GM18951 (cell line): ENCODE measurements around the gene NAGA.
"Not testable (repeated sequence)": the region's sequence is repeated elsewhere in the genome, so short reads cannot be mapped to it uniquely, and the experiment has no call there.

Experiments used
- POLR2A ChIP-seq: IDR thresholded peaks from 4 replicates; pipeline ENCODE4 v1.6.1; 2011; ENCODE audit warnings: mild to moderate bottlenecking; ENCODE audit not compliant: insufficient read length, insufficient read depth; ENCODE audit errors: extremely low read depth
- in situ Hi-C: fragments of 300-500 bp; cut with MboI; formaldehyde crosslinking; loops from one replicate; pipeline ENCODE4 v1.12.0; 2022; ENCODE audit warnings: low sequenced_read_pairs, mixed read lengths, inconsistent platforms; ENCODE audit not compliant: unreplicated experiment

Gene NAGA

GRCh38 chr22:42070517-42071422 lies at the start of gene NAGA:
Gene NAGA (minus strand): TSS chr22:42070812. CDS start chr22:42070297, 515 bp downstream.
- peak; percentile 79 for TF ChIP-seq POLR2A

GRCh38 chr22:42116848-42117424 lies 46.3 kb upstream of the NAGA start:
- in situ Hi-C loops: no loop called here

More at GRCh38 chr22:42070517-42071422, at the start of gene NAGA:
- in situ Hi-C loops: no loop called here

GRCh38 chr22:42115420-42115830 lies 44.8 kb upstream of the NAGA start:
- in situ Hi-C loops: not testable (repeated sequence)

More at GRCh38 chr22:42116848-42117424, 46.3 kb upstream of the NAGA start:
- no peak for TF ChIP-seq POLR2A

GRCh38 chr22:42114721-42115120 lies 44.1 kb upstream of the NAGA start:
- no peak for TF ChIP-seq POLR2A
- in situ Hi-C loops: no loop called here

- in situ Hi-C loops: not testable (repeated sequence)
Observed at GRCh38 chr22:42112793-42113192, 42.2 kb upstream of the NAGA start.

GRCh38 chr22:42111798-42112197 lies 41.2 kb upstream of the NAGA start:
- no peak for TF ChIP-seq POLR2A
- in situ Hi-C loops: no loop called here

- in situ Hi-C loops: no loop called here
Observed at GRCh38 chr22:42108848-42109247, 38.2 kb upstream of the NAGA start.

GRCh38 chr22:42104332-42104860 lies 33.8 kb upstream of the NAGA start:
- in situ Hi-C loops: not testable (repeated sequence)

More at GRCh38 chr22:42108848-42109247, 38.2 kb upstream of the NAGA start:
- no peak for TF ChIP-seq POLR2A

GRCh38 chr22:42101199-42101598 lies 30.6 kb upstream of the NAGA start:
- TF ChIP-seq POLR2A: no peak
- in situ Hi-C loops: no loop called here

- no peak for TF ChIP-seq POLR2A
- in situ Hi-C loops: loop anchor here (25.0 kb wide), 1 partner anchor 129 kb away; the partner anchor contains the start of genes SEPTIN3 and SMIM45
Observed at GRCh38 chr22:42091455-42091782, 20.8 kb upstream of the NAGA start.

- in situ Hi-C loops: loop anchor here (25.0 kb wide), 1 partner anchor 129 kb away; the partner anchor contains the start of genes SEPTIN3 and SMIM45
- TF ChIP-seq POLR2A: peak; percentile 89
Observed at GRCh38 chr22:42090596-42091454, 20.2 kb upstream of the NAGA start, which contains the start of gene NDUFA6. Gene NDUFA6 (minus strand): TSS chr22:42090772. CDS start chr22:42090744, 28 bp downstream.

GRCh38 chr22:42086051-42086450 lies 15.4 kb upstream of the NAGA start:
- in situ Hi-C loops: loop anchor here (25.0 kb wide), 1 partner anchor 124 kb away; the partner anchor contains the start of genes SEPTIN3 and SMIM45
- no peak for TF ChIP-seq POLR2A

GRCh38 chr22:42084874-42085273 lies 14.3 kb upstream of the NAGA start:
- in situ Hi-C loops: loop anchor here (25.0 kb wide), 1 partner anchor 123 kb away; the partner anchor contains the start of genes SEPTIN3 and SMIM45

GRCh38 chr22:42083119-42083518 lies 12.5 kb upstream of the NAGA start:
- in situ Hi-C loops: loop anchor here (25.0 kb wide), 1 partner anchor 121 kb away; the partner anchor contains the start of genes SEPTIN3 and SMIM45

More at GRCh38 chr22:42084874-42085273, 14.3 kb upstream of the NAGA start:
- TF ChIP-seq POLR2A: no peak

More at GRCh38 chr22:42083119-42083518, 12.5 kb upstream of the NAGA start:
- no peak for TF ChIP-seq POLR2A
